HEK293T (cell line): ENCODE measurements around the gene CABP7.

ENCODE experiments used
- ARNT ChIP-seq: fragments of 450-650 bp; IDR thresholded peaks from 2 replicates; pipeline ENCODE4 v1.6.1; 2017; ENCODE audit warnings: mild to moderate bottlenecking
- CTBP1 ChIP-seq: fragments of 450-650 bp; IDR thresholded peaks from 2 replicates; pipeline ENCODE4 v1.6.1; 2016; ENCODE audit warnings: borderline replicate concordance
- ELF4 ChIP-seq: fragments of 450-650 bp; IDR thresholded peaks from 2 replicates; pipeline ENCODE4 v1.6.1; 2017; ENCODE audit warnings: antibody characterized with exemption
- FOXA1 ChIP-seq: fragments of 450-650 bp; IDR thresholded peaks from 2 replicates; pipeline ENCODE4 v1.6.1; 2016; ENCODE audit warnings: mild to moderate bottlenecking
- FOXK2 ChIP-seq: fragments of 450-650 bp; IDR thresholded peaks from 2 replicates; pipeline ENCODE4 v1.6.1; 2016; ENCODE audit warnings: mild to moderate bottlenecking
- FOXM1 ChIP-seq: fragments of 450-650 bp; IDR thresholded peaks from 2 replicates; pipeline ENCODE4 v1.6.1; 2017; ENCODE audit warnings: mild to moderate bottlenecking, borderline replicate concordance
- HDGF ChIP-seq: fragments of 450-650 bp; IDR thresholded peaks from 2 replicates; pipeline ENCODE4 v1.6.1; 2017; ENCODE audit warnings: antibody characterized with exemption, borderline replicate concordance
- L3MBTL2 ChIP-seq: fragments of 450-650 bp; conservative IDR thresholded peaks from 2 replicates; pipeline ENCODE4 v1.6.1; 2016; ENCODE audit warnings: mild to moderate bottlenecking
- LEF1 ChIP-seq: fragments of 450-650 bp; IDR thresholded peaks from 2 replicates; pipeline ENCODE4 v1.6.1; 2017; ENCODE audit warnings: mild to moderate bottlenecking, borderline replicate concordance
- NFRKB ChIP-seq: fragments of 450-650 bp; IDR thresholded peaks from 2 replicates; pipeline ENCODE4 v1.6.1; 2016; ENCODE audit warnings: mild to moderate bottlenecking, moderate library complexity
- SP1 ChIP-seq: fragments of 450-650 bp; IDR thresholded peaks from 2 replicates; pipeline ENCODE4 v1.6.1; 2017
- ZNF384 ChIP-seq: fragments of 450-650 bp; IDR thresholded peaks from 2 replicates; pipeline ENCODE4 v1.6.1; 2016
- TF ChIP-seq, protein P1 (sequence below): fragments of 450-650 bp; IDR thresholded peaks from 2 replicates; pipeline ENCODE4 v1.6.1; 2016

DNA sequence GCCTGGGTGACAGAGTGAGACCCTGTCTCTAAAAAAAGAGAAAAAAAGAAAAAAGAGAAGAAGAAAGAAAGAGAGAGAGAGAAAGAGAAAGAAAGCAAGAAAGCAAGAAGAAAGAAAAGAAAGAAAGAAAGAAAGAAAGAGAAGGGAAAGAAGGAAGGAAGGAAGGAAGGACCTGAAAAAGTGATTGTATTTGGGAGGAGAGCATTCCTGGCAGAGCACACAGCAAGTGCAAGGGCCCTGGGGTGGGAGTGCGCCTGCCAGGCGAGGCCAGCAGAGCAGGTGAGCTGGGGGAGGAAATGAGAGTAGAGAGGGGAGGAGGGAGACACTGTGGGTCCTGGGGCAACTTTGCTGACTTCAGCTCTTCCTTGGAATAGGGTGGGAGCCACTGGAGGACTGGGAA is 7.7 kb upstream of the CABP7 start:
- TF ChIP-seq ARNT (no peak), SP1 (no peak), CTBP1 (no peak), NFRKB (no peak), FOXK2 (no peak), HDGF (no peak), ZNF384 (no peak), FOXA1 (no peak), L3MBTL2 (no peak), FOXM1 (no peak), ELF4 (no peak), LEF1 (no peak)
- TF ChIP-seq, protein P1, sequence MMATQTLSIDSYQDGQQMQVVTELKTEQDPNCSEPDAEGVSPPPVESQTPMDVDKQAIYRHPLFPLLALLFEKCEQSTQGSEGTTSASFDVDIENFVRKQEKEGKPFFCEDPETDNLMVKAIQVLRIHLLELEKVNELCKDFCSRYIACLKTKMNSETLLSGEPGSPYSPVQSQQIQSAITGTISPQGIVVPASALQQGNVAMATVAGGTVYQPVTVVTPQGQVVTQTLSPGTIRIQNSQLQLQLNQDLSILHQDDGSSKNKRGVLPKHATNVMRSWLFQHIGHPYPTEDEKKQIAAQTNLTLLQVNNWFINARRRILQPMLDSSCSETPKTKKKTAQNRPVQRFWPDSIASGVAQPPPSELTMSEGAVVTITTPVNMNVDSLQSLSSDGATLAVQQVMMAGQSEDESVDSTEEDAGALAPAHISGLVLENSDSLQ: no peak
